Measurements from ENCODE around the gene TMEM132D.

TMEM132D gene

DNA sequence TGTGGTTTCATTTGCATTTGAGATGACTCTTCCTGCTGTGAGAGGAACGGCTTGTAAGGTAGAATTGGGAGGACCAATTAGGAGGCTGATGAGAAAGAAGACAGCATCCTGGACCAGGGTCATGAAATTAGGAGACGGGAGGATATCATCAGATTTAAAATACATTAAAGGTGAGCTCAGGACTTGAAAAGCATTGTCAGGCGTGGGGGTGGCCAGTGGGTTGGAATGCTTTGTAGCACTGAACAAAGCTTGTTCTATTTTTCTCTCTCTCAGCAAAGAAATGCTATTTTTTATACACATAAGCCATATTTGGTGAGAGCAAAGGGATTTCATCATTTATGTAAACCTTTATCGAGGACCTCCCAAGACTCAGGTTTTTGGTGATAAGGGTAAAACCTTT is 157.5 kb downstream of the TMEM132D start:
- Histone ChIP-seq H2AFZ (ENCODE audit: low read length, unreplicated experiment) (no peak overlapping the region), H3K36me3 (ENCODE audit: insufficient read depth, low read length) (no peaks in the 10 kb centered on the region), H3K27ac (ENCODE audit: low read depth, low read length) (no peak overlapping the region), H3K4me3 (ENCODE audit: low read depth, low read length) (no peak overlapping the region), H3K4me1 (ENCODE audit: control insufficient read depth, insufficient read depth, low read length, unreplicated experiment) (no peaks in the 10 kb centered on the region), H3K27me3 (ENCODE audit: insufficient read depth, low read length) (no peaks in the 10 kb centered on the region), H3K79me2 (ENCODE audit: control insufficient read depth, insufficient read depth, low read length, unreplicated experiment) (no peaks in the 10 kb centered on the region)

DNA sequence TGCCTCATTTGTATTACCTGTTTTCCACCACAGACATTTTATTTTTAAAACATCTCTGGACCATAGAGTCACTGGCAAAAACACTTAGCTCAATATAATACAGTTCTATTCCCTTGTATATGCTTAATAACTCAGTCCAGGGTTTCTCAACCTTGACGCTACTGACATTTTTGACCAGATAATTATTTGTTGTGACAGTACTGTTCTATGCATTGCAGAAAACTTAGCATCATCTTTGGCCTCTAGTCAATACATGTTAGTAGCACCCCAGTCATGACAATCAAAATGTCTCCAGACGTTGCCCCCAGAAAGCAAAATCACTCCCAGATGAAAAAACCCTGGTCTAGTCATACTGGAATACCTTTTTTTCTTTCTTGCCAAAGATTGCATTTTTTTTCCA is 174.7 kb downstream of the TMEM132D start:
- H3K79me2 ChIP-seq (ENCODE audit: control insufficient read depth, insufficient read depth, low read length, unreplicated experiment) = no peaks in the 10 kb centered on the region
- no peaks in the 10 kb centered on the region for H3K27me3 ChIP-seq (ENCODE audit: insufficient read depth, low read length)
- no peaks in the 10 kb centered on the region for H3K4me1 ChIP-seq (ENCODE audit: control insufficient read depth, insufficient read depth, low read length, unreplicated experiment)
- no peak overlapping the region for H2AFZ ChIP-seq (ENCODE audit: low read length, unreplicated experiment)
- no peak overlapping the region for H3K4me3 ChIP-seq (ENCODE audit: low read depth, low read length)
- no peaks in the 10 kb centered on the region for H3K36me3 ChIP-seq (ENCODE audit: insufficient read depth, low read length)
- H3K27ac ChIP-seq (ENCODE audit: low read depth, low read length) = no peak overlapping the region

DNA sequence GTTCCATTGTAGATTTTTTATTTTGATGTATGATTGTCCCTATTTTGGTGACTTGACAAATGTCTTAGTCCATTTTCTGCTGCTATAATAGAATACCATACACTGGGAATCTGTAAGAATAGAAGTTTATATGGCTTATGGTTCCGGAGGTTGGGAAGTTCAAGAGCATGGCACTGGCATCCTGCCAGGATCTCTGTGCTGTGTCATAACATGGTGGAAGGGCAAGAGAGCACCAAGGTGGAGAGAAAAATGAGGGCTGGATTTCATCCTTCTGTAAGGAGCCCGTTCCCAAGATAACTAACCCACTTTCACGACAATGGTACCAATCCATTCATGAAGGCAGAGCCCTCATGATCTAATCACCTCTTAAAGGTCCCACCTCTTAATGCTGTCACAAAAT is 176.7 kb downstream of the TMEM132D start:
- H3K79me2 ChIP-seq (ENCODE audit: control insufficient read depth, insufficient read depth, low read length, unreplicated experiment) = no peaks in the 10 kb centered on the region
- H3K36me3 ChIP-seq (ENCODE audit: insufficient read depth, low read length) = no peaks in the 10 kb centered on the region
- no peak overlapping the region for H2AFZ ChIP-seq (ENCODE audit: low read length, unreplicated experiment)
- no peaks in the 10 kb centered on the region for H3K4me1 ChIP-seq (ENCODE audit: control insufficient read depth, insufficient read depth, low read length, unreplicated experiment)
- H3K27me3 ChIP-seq (ENCODE audit: insufficient read depth, low read length) = no peaks in the 10 kb centered on the region
- no peak overlapping the region for H3K27ac ChIP-seq (ENCODE audit: low read depth, low read length)
- H3K4me3 ChIP-seq (ENCODE audit: low read depth, low read length) = no peak overlapping the region

DNA sequence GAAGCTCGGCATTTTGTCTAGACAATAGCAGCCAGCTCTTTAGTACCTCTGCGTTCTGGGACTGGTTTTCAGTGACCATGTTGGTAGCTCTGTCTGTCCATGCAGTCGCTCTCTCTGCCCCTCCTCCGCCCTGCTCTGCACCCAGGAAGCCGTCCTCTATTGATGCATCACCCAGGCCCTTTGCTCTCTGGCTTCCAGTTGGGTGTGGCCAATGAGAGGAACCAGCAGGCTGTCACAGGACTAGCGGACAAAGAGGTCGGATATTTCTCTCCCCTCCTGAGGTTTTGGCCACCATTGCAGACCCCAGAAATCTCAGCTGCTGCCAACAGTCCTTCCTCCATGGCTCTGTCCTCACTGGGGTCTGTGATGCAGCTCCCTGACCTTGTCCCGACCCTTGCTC is 180.6 kb downstream of the TMEM132D start:
- Histone ChIP-seq H3K36me3 (ENCODE audit: insufficient read depth, low read length) (no peaks in the 10 kb centered on the region), H2AFZ (ENCODE audit: low read length, unreplicated experiment) (no peak overlapping the region), H3K79me2 (ENCODE audit: control insufficient read depth, insufficient read depth, low read length, unreplicated experiment) (no peaks in the 10 kb centered on the region), H3K27ac (ENCODE audit: low read depth, low read length) (no peak overlapping the region), H3K4me1 (ENCODE audit: control insufficient read depth, insufficient read depth, low read length, unreplicated experiment) (no peaks in the 10 kb centered on the region), H3K27me3 (ENCODE audit: insufficient read depth, low read length) (no peaks in the 10 kb centered on the region), H3K4me3 (ENCODE audit: low read depth, low read length) (no peak overlapping the region)

DNA sequence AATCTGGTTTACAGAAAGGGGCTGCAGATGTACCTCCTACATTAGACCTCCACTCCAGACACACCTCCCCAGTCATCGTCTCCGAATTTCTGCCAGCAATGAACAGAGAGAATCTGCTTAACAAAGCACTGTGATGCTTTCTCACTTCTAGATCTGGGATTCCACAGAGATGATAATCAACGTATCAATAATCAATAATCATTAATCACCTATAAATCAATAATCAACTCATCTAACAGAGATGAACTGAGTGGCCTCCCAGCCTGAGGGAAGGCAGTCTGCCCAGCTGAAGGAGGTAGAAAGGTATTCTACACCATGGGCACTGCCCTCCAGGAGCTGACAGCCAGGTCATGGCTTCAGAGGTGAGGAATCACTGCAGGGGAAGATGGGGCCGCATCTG is 183.2 kb downstream of the TMEM132D start:
- H3K27me3 ChIP-seq (ENCODE audit: insufficient read depth, low read length) = no peaks in the 10 kb centered on the region
- no peaks in the 10 kb centered on the region for H3K4me1 ChIP-seq (ENCODE audit: control insufficient read depth, insufficient read depth, low read length, unreplicated experiment)
- no peak overlapping the region for H2AFZ ChIP-seq (ENCODE audit: low read length, unreplicated experiment)
- H3K4me3 ChIP-seq (ENCODE audit: low read depth, low read length) = no peak overlapping the region
- no peaks in the 10 kb centered on the region for H3K79me2 ChIP-seq (ENCODE audit: control insufficient read depth, insufficient read depth, low read length, unreplicated experiment)
- no peak overlapping the region for H3K27ac ChIP-seq (ENCODE audit: low read depth, low read length)
- no peaks in the 10 kb centered on the region for H3K36me3 ChIP-seq (ENCODE audit: insufficient read depth, low read length)

DNA sequence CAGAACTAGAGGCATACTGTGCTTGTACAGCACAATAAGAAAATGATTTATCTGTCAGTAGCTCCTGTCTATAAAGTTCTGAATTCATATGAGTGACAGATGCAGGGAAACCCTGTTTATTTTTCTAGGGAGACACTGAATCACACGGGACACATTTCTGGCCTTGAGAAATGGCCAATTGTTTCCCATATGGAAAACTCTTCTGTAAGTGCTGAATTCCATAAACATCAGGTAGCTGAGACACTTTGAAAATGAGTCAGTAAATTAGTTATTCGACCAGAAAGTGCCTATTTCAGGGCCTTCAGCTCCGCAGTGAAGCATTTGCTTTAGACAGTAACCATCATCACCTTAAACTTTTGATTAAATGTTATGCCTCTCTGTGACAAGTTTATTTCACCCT is 184.4 kb downstream of the TMEM132D start:
- Histone ChIP-seq H3K27me3 (ENCODE audit: insufficient read depth, low read length) (no peaks in the 10 kb centered on the region), H3K36me3 (ENCODE audit: insufficient read depth, low read length) (no peaks in the 10 kb centered on the region), H3K27ac (ENCODE audit: low read depth, low read length) (no peak overlapping the region), H2AFZ (ENCODE audit: low read length, unreplicated experiment) (no peak overlapping the region), H3K4me3 (ENCODE audit: low read depth, low read length) (no peak overlapping the region), H3K4me1 (ENCODE audit: control insufficient read depth, insufficient read depth, low read length, unreplicated experiment) (no peaks in the 10 kb centered on the region), H3K79me2 (ENCODE audit: control insufficient read depth, insufficient read depth, low read length, unreplicated experiment) (no peaks in the 10 kb centered on the region)

DNA sequence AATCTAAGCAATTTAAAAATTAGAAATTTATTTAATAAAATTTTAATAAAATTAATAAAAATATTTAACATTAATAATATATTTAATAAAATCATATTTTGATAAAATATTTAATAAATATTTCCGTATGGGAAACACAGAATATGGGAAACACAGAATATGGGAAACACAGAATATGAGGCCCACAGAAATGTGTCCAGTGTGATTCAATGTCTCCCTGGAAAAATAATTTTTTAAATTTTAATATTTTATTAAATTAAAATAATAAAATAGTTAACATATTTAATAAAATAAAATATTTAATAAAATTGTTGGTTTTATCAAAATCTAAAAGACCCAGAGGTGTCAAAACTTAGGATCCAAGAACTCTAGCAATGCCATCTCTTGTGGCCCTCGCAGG is 186.4 kb downstream of the TMEM132D start:
- no peak overlapping the region for H3K27ac ChIP-seq (ENCODE audit: low read depth, low read length)
- H3K27me3 ChIP-seq (ENCODE audit: insufficient read depth, low read length) = no peaks in the 10 kb centered on the region
- no peak overlapping the region for H3K4me3 ChIP-seq (ENCODE audit: low read depth, low read length)
- H3K36me3 ChIP-seq (ENCODE audit: insufficient read depth, low read length) = no peaks in the 10 kb centered on the region
- no peaks in the 10 kb centered on the region for H3K79me2 ChIP-seq (ENCODE audit: control insufficient read depth, insufficient read depth, low read length, unreplicated experiment)
- H3K4me1 ChIP-seq (ENCODE audit: control insufficient read depth, insufficient read depth, low read length, unreplicated experiment) = no peaks in the 10 kb centered on the region
- no peak overlapping the region for H2AFZ ChIP-seq (ENCODE audit: low read length, unreplicated experiment)

DNA sequence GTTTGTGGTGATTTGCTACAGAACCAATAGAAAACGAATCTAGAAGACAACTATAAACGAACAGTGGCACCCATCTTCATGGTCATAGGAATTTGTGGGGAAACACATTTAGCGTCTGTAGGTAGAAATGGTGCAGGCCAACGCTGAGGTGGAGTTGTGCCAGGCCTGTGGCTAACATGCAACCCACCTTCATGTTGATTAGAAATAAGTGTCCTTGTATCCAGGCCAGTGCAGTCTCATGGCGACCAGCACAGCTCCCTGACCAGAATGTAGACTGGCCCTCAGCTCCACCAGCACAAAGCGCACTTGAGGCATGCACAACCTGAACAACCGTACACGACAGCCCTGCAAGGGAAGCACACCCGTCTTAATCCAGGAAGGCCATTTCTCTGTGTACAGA is 187.0 kb downstream of the TMEM132D start:
- H3K27me3 ChIP-seq (ENCODE audit: insufficient read depth, low read length) = no peaks in the 10 kb centered on the region
- H3K4me3 ChIP-seq (ENCODE audit: low read depth, low read length) = no peak overlapping the region
- no peaks in the 10 kb centered on the region for H3K79me2 ChIP-seq (ENCODE audit: control insufficient read depth, insufficient read depth, low read length, unreplicated experiment)
- no peak overlapping the region for H3K27ac ChIP-seq (ENCODE audit: low read depth, low read length)
- H3K4me1 ChIP-seq (ENCODE audit: control insufficient read depth, insufficient read depth, low read length, unreplicated experiment) = no peaks in the 10 kb centered on the region
- H3K36me3 ChIP-seq (ENCODE audit: insufficient read depth, low read length) = no peaks in the 10 kb centered on the region
- no peak overlapping the region for H2AFZ ChIP-seq (ENCODE audit: low read length, unreplicated experiment)

DNA sequence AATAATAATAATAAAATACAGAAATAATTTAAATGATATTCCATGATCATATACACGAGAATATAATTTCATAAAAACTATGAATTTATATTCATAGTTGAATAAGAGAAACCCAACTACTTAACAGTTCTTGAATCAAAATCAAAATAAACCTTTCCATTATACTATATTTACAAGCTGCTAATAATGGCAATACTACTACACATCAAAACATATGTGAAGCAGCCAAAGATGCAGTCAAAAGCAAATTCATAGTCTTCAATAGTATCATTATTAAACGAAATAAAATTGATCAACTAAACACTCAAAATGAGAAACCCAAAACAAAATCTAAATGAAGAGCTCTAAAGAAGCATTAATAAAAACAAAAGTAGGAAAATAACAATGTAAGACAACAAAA is 197.1 kb downstream of the TMEM132D start:
- no peak overlapping the region for H3K27ac ChIP-seq (ENCODE audit: low read depth, low read length)
- H3K36me3 ChIP-seq (ENCODE audit: insufficient read depth, low read length) = no peaks in the 10 kb centered on the region
- H3K4me3 ChIP-seq (ENCODE audit: low read depth, low read length) = no peak overlapping the region
- H3K4me1 ChIP-seq (ENCODE audit: control insufficient read depth, insufficient read depth, low read length, unreplicated experiment) = no peaks in the 10 kb centered on the region
- H3K27me3 ChIP-seq (ENCODE audit: insufficient read depth, low read length) = no peaks in the 10 kb centered on the region
- no peaks in the 10 kb centered on the region for H3K79me2 ChIP-seq (ENCODE audit: control insufficient read depth, insufficient read depth, low read length, unreplicated experiment)
- H2AFZ ChIP-seq (ENCODE audit: low read length, unreplicated experiment) = no peak overlapping the region

DNA sequence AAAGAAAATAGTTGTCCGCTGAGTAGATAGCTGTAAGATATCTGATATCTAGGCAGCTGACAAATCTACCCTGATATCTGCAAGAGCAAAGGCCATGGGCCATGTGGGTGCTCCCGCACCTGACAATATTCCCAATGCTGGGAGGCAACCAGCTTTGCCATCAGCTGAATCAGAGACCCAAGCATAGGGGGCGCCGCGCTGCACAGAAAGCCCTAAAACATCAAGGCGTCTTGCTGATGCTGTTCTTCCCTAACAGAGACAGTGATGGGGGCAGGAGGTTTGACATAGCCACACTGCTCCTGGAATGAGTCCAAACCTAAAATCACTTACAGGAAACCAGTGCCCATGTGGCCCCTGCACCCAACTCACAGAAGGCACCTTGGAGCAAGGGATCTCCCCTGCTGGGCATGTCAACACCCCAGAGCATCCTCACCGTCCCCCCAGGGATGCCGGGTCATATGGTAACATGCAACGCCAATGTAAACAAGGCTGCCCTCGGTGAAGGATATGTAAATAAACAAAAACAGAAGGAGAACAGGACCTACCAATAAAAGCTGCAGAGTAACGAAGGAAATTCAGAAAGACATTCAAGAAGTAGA is 199.5 kb downstream of the TMEM132D start:
- no peaks in the 10 kb centered on the region for H3K27me3 ChIP-seq (ENCODE audit: insufficient read depth, low read length)
- no peaks in the 10 kb centered on the region for H3K79me2 ChIP-seq (ENCODE audit: control insufficient read depth, insufficient read depth, low read length, unreplicated experiment)
- H3K4me3 ChIP-seq (ENCODE audit: low read depth, low read length) = no peak overlapping the region
- no peaks in the 10 kb centered on the region for H3K4me1 ChIP-seq (ENCODE audit: control insufficient read depth, insufficient read depth, low read length, unreplicated experiment)
- no peaks in the 10 kb centered on the region for H3K36me3 ChIP-seq (ENCODE audit: insufficient read depth, low read length)
- no peak overlapping the region for H2AFZ ChIP-seq (ENCODE audit: low read length, unreplicated experiment)
- H3K27ac ChIP-seq (ENCODE audit: low read depth, low read length) = no peak overlapping the region

DNA sequence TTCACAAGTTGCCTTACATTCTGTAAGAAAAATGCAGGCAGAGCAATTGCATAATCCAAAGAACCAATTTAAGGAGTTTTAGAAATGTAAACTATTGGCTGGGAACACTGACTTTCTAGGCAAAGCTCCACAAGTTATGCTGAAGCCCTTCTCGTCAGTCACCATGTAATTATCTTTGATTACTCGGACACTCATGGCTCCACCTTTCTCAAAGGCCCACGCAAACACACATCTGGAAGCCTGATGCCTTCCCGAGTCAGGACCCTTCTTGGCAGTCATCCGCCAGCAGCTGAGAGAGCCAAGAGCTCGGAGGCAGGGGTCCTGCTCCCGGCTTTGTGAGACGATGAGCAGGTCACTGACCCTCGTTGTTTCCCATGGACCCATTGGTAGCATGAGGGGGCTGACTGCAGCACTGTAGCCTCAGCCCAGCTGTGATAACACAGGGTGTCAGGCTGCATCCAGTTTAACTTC is 202.2 kb downstream of the TMEM132D start:
- Histone ChIP-seq H3K79me2 (ENCODE audit: control insufficient read depth, insufficient read depth, low read length, unreplicated experiment) (no peaks in the 10 kb centered on the region), H3K27me3 (ENCODE audit: insufficient read depth, low read length) (no peaks in the 10 kb centered on the region), H3K4me3 (ENCODE audit: low read depth, low read length) (no peak overlapping the region), H3K36me3 (ENCODE audit: insufficient read depth, low read length) (no peaks in the 10 kb centered on the region), H2AFZ (ENCODE audit: low read length, unreplicated experiment) (no peak overlapping the region), H3K4me1 (ENCODE audit: control insufficient read depth, insufficient read depth, low read length, unreplicated experiment) (no peaks in the 10 kb centered on the region), H3K27ac (ENCODE audit: low read depth, low read length) (no peak overlapping the region)

Measured in ACC112 (cell line).